PC-9 (cell line): ENCODE results near the gene YWHAH. TPM values are rescaled to one million over a fixed set of nuclear protein-coding genes. Genes with fewer than 3 reads are reported as not detected.

Source experiments
- BruUV-seq: library from RNA; stranded (reverse); fragments of 400-500 nt; replicated peaks from 2 replicates; lab custom pipeline; 2021; lab: Mats Ljungman, UMichigan
- CTCF ChIA-PET: fragments of 300-600 bp; sonication (Branson Sonifier 250); formaldehyde crosslinking; loops from one replicate; lab custom pipeline; 2022; ENCODE audit warnings: antibody characterized with exemption; lab: Charles Lee
- POLR2A ChIA-PET: fragments of 300-600 bp; sonication (Branson Sonifier 250); formaldehyde crosslinking; loops from one replicate; lab custom pipeline; 2022; ENCODE audit warnings: antibody characterized with exemption; ENCODE audit not compliant: unreplicated experiment; lab: Charles Lee
- DNase-seq, 2 experiments: peaks; one replicate each; pipeline versions ENCODE4 v3.0.0 to v3.0.0-alpha.2; 2015 to 2022; ENCODE audit warnings: mixed read lengths in 1 of 2
- H2AFZ ChIP-seq: fragments of 200-600 bp; sonication (generic); 2 replicates; pipeline ENCODE4 v1.8.1; 2017; ENCODE audit warnings: antibody characterized with exemption
- H3F3A ChIP-seq: fragments of 200-600 bp; sonication (generic); 2 replicates; pipeline ENCODE4 v1.8.1; 2017; ENCODE audit warnings: antibody characterized with exemption, mild to moderate bottlenecking, low read depth; ENCODE audit not compliant: insufficient read depth
- H3K27ac ChIP-seq: fragments of 200-600 bp; sonication (generic); 2 replicates; pipeline ENCODE4 v1.6.1; 2016; ENCODE audit warnings: mixed run types
- H3K27me3 ChIP-seq: fragments of 200-600 bp; sonication (generic); 2 replicates; pipeline ENCODE4 v1.6.1; 2016; ENCODE audit warnings: low read depth, mixed run types; ENCODE audit not compliant: insufficient read depth
- H3K36me3 ChIP-seq: fragments of 200-600 bp; sonication (generic); 2 replicates; pipeline ENCODE4 v1.6.1; 2016; ENCODE audit warnings: low read depth, mixed run types
- H3K4me1 ChIP-seq: fragments of 200-600 bp; sonication (generic); replicated peaks from 2 replicates; pipeline ENCODE4 v1.6.1; 2016; ENCODE audit warnings: mixed run types; ENCODE audit not compliant: insufficient read depth
- H3K4me2 ChIP-seq: fragments of 200-600 bp; sonication (generic); 2 replicates; pipeline ENCODE4 v1.6.1; 2017; ENCODE audit warnings: mixed run types
- H3K4me3 ChIP-seq: fragments of 200-600 bp; sonication (generic); 2 replicates; pipeline ENCODE4 v1.6.1; 2016; ENCODE audit warnings: mixed run types
- H3K79me2 ChIP-seq: fragments of 200-600 bp; sonication (generic); 2 replicates; pipeline ENCODE4 v1.6.1; 2017; ENCODE audit warnings: low read depth, mixed run types
- H3K9me2 ChIP-seq: fragments of 200-600 bp; sonication (generic); 2 replicates; pipeline ENCODE4 v1.8.1; 2017; ENCODE audit warnings: mild to moderate bottlenecking; ENCODE audit not compliant: insufficient read depth
- H3K9me3 ChIP-seq: fragments of 200-600 bp; sonication (generic); 2 replicates; pipeline ENCODE4 v1.8.1; 2016; ENCODE audit warnings: low read depth; ENCODE audit not compliant: insufficient read depth
- H4K20me1 ChIP-seq: fragments of 200-600 bp; sonication (generic); 2 replicates; pipeline ENCODE4 v1.8.1; 2017; ENCODE audit not compliant: insufficient read depth
- CTCF ChIP-seq: fragments of 200-600 bp; sonication (generic); conservative IDR thresholded peaks from 2 replicates; pipeline ENCODE4 v1.6.1; 2017; ENCODE audit warnings: mixed run types, antibody characterized with exemption, mild to moderate bottlenecking, moderate library complexity
- EZH2 ChIP-seq: fragments of 200-600 bp; sonication (generic); IDR thresholded peaks from 2 replicates; pipeline ENCODE4 v1.8.0; 2017; ENCODE audit warnings: antibody characterized with exemption, low read depth
- intact Hi-C: fragments of 100-400 bp; cut with micrococcal nuclease; formaldehyde crosslinking; loops from one replicate; pipeline ENCODE4 v1.10.0; 2022; ENCODE audit not compliant: unreplicated experiment
- total RNA-seq: library from RNA; stranded (reverse); gene quantifications from 2 replicates; pipeline ENCODE4 v1.2.3, GENCODE V29; 2021

The YWHAH gene
- total RNA-seq, 1 experiment from 2014 or later, result 132 TPM

GRCh38 chr22:31921106-31921505 lies 23.2 kb upstream of the YWHAH start:
- Histone ChIP-seq H3K4me2 (no peak overlapping the region), H3K9me2 (no peaks in the 10 kb centered on the region), H3K36me3 (no peaks in the 10 kb centered on the region), H3K27ac (no peak overlapping the region), H3K79me2 (no peaks in the 10 kb centered on the region), H3K27me3 (peaks cover 3% of the 10 kb centered on the region; the same call in 1 of the 2 replicates), H3K4me1 (no peaks in the 10 kb centered on the region), H4K20me1 (no peaks in the 10 kb centered on the region), H3K9me3 (no peaks in the 10 kb centered on the region), H2AFZ (no peak overlapping the region), H3K4me3 (no peak overlapping the region), H3F3A (no peaks in the 10 kb centered on the region; the same call in 1 of the 2 replicates)
- ChIA-PET POLR2A (no interaction called here), CTCF (no interaction called here)
- intact Hi-C loops, result no loop called here
- no peak for TF ChIP-seq EZH2
- no peak for TF ChIP-seq CTCF
- no TSS peak for BruUV-seq
- DNase-seq, result no peak

GRCh38 chr22:31922534-31922933 lies 21.8 kb upstream of the YWHAH start:
- POLR2A ChIA-PET, result no interaction called here
- no peak for TF ChIP-seq EZH2
- no peak for TF ChIP-seq CTCF
- no peaks in the 10 kb centered on the region for H3K4me1 ChIP-seq
- H3K9me3 ChIP-seq, result no peaks in the 10 kb centered on the region
- H3K27ac ChIP-seq, result no peak overlapping the region
- H3F3A ChIP-seq, result no peaks in the 10 kb centered on the region; the same call in 1 of the 2 replicates
- H3K4me3 ChIP-seq, result no peak overlapping the region
- no peaks in the 10 kb centered on the region for H4K20me1 ChIP-seq
- H2AFZ ChIP-seq, result no peak overlapping the region
- H3K9me2 ChIP-seq, result no peaks in the 10 kb centered on the region
- CTCF ChIA-PET, result no interaction called here
- H3K79me2 ChIP-seq, result no peaks in the 10 kb centered on the region
- H3K27me3 ChIP-seq, result peaks cover 15% of the 10 kb centered on the region; the same call in 1 of the 2 replicates
- BruUV-seq, result no TSS peak
- no peak overlapping the region for H3K4me2 ChIP-seq
- intact Hi-C loops, result no loop called here
- H3K36me3 ChIP-seq, result no peaks in the 10 kb centered on the region
- no peak for DNase-seq

- H2AFZ ChIP-seq, result no peak overlapping the region
- POLR2A ChIA-PET, result interaction anchor here (0.6 kb wide), 1 partner anchor 113 kb away, joined by 4 read pairs; no protein-coding TSS in a partner anchor
- no peak for DNase-seq
These were observed 21.2 kb upstream of the YWHAH start for GRCh38 chr22:31923136-31923535.

More at GRCh38 chr22:31923136-31923535, 21.2 kb upstream of the YWHAH start:
- Histone ChIP-seq H3K9me3 (no peaks in the 10 kb centered on the region), H3K79me2 (no peaks in the 10 kb centered on the region), H4K20me1 (no peaks in the 10 kb centered on the region), H3K4me1 (no peaks in the 10 kb centered on the region), H3K36me3 (no peaks in the 10 kb centered on the region), H3K27ac (no peak overlapping the region), H3K27me3 (peaks cover 21% of the 10 kb centered on the region; the same call in 1 of the 2 replicates), H3K9me2 (no peaks in the 10 kb centered on the region), H3K4me2 (no peak overlapping the region), H3F3A (no peaks in the 10 kb centered on the region; the same call in 1 of the 2 replicates), H3K4me3 (no peak overlapping the region)
- intact Hi-C loops, result no loop called here
- TF ChIP-seq CTCF, result no peak
- TF ChIP-seq EZH2, result no peak
- CTCF ChIA-PET, result no interaction called here
- no TSS peak for BruUV-seq
